Activated CD8-positive, alpha-beta T cell treated with anti-CD3 and anti-CD28 coated beads, Interleukin-2, amount 10 ng/mL, durations not matched to agents 7 days and 5 days (primary cell): ENCODE data around the gene CLEC18C. TPM values are rescaled to one million over a fixed set of nuclear protein-coding genes. Genes with fewer than 3 reads are reported as not detected.
"Not testable (repeated sequence)": the region's sequence is repeated elsewhere in the genome, so short reads cannot be mapped to it uniquely, and the experiment has no call there.

ENCODE experiments used
- ATAC-seq: fragments of 150-1000 bp; cut with Tn5 transposase; one replicate; pipeline ENCODE4 v1.10.0; 2021; ENCODE audit warnings: moderate library complexity
- CTCF ChIA-PET: fragments of 350-600 bp; sonication (Branson Sonifier 250); formaldehyde crosslinking; loops from one replicate; lab custom pipeline; 2021; ENCODE audit warnings: antibody characterized with exemption; lab: Charles Lee
- POLR2A ChIA-PET: fragments of 350-600 bp; sonication (Branson Sonifier 250); formaldehyde crosslinking; loops from one replicate; lab custom pipeline; 2021; ENCODE audit warnings: antibody characterized with exemption; lab: Charles Lee
- DNase-seq: peaks from one replicate; pipeline ENCODE4 v3.0.0-alpha.2; 2020
- H3K27ac Mint-ChIP-seq: one replicate; pipeline ENCODE4 v1.8.0; 2021; ENCODE audit warnings: mild to moderate bottlenecking, mixed read lengths
- H3K27me3 Mint-ChIP-seq: one replicate; pipeline ENCODE4 v1.8.0; 2021; ENCODE audit warnings: low read depth, mixed read lengths
- H3K36me3 Mint-ChIP-seq: one replicate; pipeline ENCODE4 v1.8.0; 2021; ENCODE audit warnings: low read depth, mixed read lengths
- H3K4me1 Mint-ChIP-seq: one replicate; pipeline ENCODE4 v1.8.0; 2021; ENCODE audit warnings: low read depth, mixed read lengths
- H3K4me3 Mint-ChIP-seq: one replicate; pipeline ENCODE4 v1.8.0; 2021; ENCODE audit warnings: mild to moderate bottlenecking, mixed read lengths
- H3K9me3 Mint-ChIP-seq: one replicate; pipeline ENCODE4 v1.8.0; 2022; ENCODE audit warnings: mixed read lengths; ENCODE audit not compliant: insufficient read depth
- total RNA-seq, 2 experiments: library from RNA; stranded (reverse); gene quantifications; one replicate each; pipeline ENCODE4 v1.2.3, GENCODE V29; 2021

Gene CLEC18C
- total RNA-seq, 2 experiments from 2014 or later, result 0.42 to 1.1 TPM

- H3K4me3 Mint-ChIP-seq, H3K27ac Mint-ChIP-seq, ATAC-seq, H3K9me3 Mint-ChIP-seq, POLR2A ChIA-PET, H3K4me1 Mint-ChIP-seq, DNase-seq, CTCF ChIA-PET, H3K27me3 Mint-ChIP-seq: not testable (repeated sequence)
- peaks cover 34% of the 10 kb centered on the region for H3K36me3 Mint-ChIP-seq
Measured at GRCh38 chr16:70224645-70225044, 51.1 kb downstream of the CLEC18C start.

- H3K9me3 Mint-ChIP-seq, H3K27ac Mint-ChIP-seq, POLR2A ChIA-PET, H3K4me3 Mint-ChIP-seq, H3K27me3 Mint-ChIP-seq, CTCF ChIA-PET, DNase-seq, ATAC-seq, H3K4me1 Mint-ChIP-seq: not testable (repeated sequence)
- H3K36me3 Mint-ChIP-seq, result peaks cover 31% of the 10 kb centered on the region
Measured at GRCh38 chr16:70225430-70225829, 51.8 kb downstream of the CLEC18C start.

GRCh38 chr16:70226024-70226423 lies 52.4 kb downstream of the CLEC18C start:
- POLR2A ChIA-PET, H3K27me3 Mint-ChIP-seq, DNase-seq, ATAC-seq, H3K9me3 Mint-ChIP-seq, CTCF ChIA-PET, H3K4me1 Mint-ChIP-seq, H3K4me3 Mint-ChIP-seq, H3K27ac Mint-ChIP-seq: not testable (repeated sequence)
- H3K36me3 Mint-ChIP-seq, result peaks cover 31% of the 10 kb centered on the region

- H3K36me3 Mint-ChIP-seq, result peaks cover 33% of the 10 kb centered on the region
- CTCF ChIA-PET, H3K9me3 Mint-ChIP-seq, DNase-seq, H3K4me3 Mint-ChIP-seq, ATAC-seq, H3K27me3 Mint-ChIP-seq, H3K27ac Mint-ChIP-seq, H3K4me1 Mint-ChIP-seq, POLR2A ChIA-PET: not testable (repeated sequence)
Measured at GRCh38 chr16:70231831-70232230, 58.2 kb downstream of the CLEC18C start.

Other genes starting within 250 kb of the CLEC18C start
- under 1 TPM; 0.63 to 0.95 TPM for gene CLEC18A, start 222.5 kb upstream of the CLEC18C start, total RNA-seq
- gene PDPR, start 59.5 kb upstream of the CLEC18C start, total RNA-seq, result 10 to 100 TPM; 22.8 to 23.3 TPM
- gene EXOSC6, start 78.2 kb downstream of the CLEC18C start, total RNA-seq, result 10 to 100 TPM; 27.6 to 28.5 TPM
- 100 to 1,000 TPM in 1 of 2 experiments, 10 to 100 TPM in 1; 98.5 to 103 TPM for gene AARS1, start 115.7 kb downstream of the CLEC18C start, total RNA-seq
- 10 to 100 TPM; 28.8 to 32.6 TPM for gene DDX19B, start 125.4 kb downstream of the CLEC18C start, total RNA-seq
- 10 to 100 TPM; 38.1 to 38.7 TPM for gene DDX19A, start 173.1 kb downstream of the CLEC18C start, total RNA-seq